ENCODE data around the gene MIAT. TPM values are rescaled to one million over a fixed set of nuclear protein-coding genes. Genes with fewer than 3 reads are reported as not detected.

Gene MIAT
- total and polyA plus RNA-seq, 4 donors, result 0.18 to 1.5 (median 0.73) TPM

- Histone ChIP-seq H3K9me3 (ENCODE audit: control insufficient read depth in 4 of 4, low read length in 3 of 4) (peaks cover 0 to 4% (median 0%) of the 10 kb centered on the region in 4 donors), H3K27ac (ENCODE audit: low read depth in 1 of 2, low read length in 2 of 2) (no peak overlapping the region), H3K9ac (ENCODE audit: low read depth in 1 of 2, low read length in 2 of 2) (no peak overlapping the region), H3K4me1 (ENCODE audit: control insufficient read depth in 4 of 4, insufficient read depth in 4 of 4, low read length in 3 of 4) (no peaks in the 10 kb centered on the region), H3K4me3 (ENCODE audit: low read depth in 1 of 3, low read length in 3 of 3) (no peak overlapping the region), H3K27me3 (ENCODE audit: control insufficient read depth in 4 of 4, insufficient read depth in 4 of 4, low read length in 3 of 4) (no peaks in the 10 kb centered on the region), H3K36me3 (ENCODE audit: control insufficient read depth in 4 of 4, insufficient read depth in 3 of 4, low read depth in 1 of 4, low read length in 3 of 4) (peaks cover 0 to 2% (median under 1%) of the 10 kb centered on the region in 4 donors)
- no peak for DNase-seq (ENCODE audit: low spot score)
- WGBS, result 69% methylated on average over 4 of the region's 4 CpGs
- TF ChIP-seq NR2F2 (IDR thresholded peaks at IDR 0.05), result peak; percentile 84
- TF ChIP-seq EGR1 (IDR thresholded peaks at IDR 0.05; ENCODE audit: low read depth in 2 of 2), result no peak
- no peak for TF ChIP-seq ZBTB33 (IDR thresholded peaks at IDR 0.05)
These were observed 54.0 kb downstream of the MIAT start for GRCh38 chr22:26711205-26711963.

- peaks cover 0 to 2% (median under 1%) of the 10 kb centered on the region in 4 donors for H3K36me3 ChIP-seq (ENCODE audit: control insufficient read depth in 4 of 4, insufficient read depth in 3 of 4, low read depth in 1 of 4, low read length in 3 of 4)
- peaks cover 0 to under 1% (median 0%) of the 10 kb centered on the region in 4 donors for H3K9me3 ChIP-seq (ENCODE audit: control insufficient read depth in 4 of 4, low read length in 3 of 4)
- DNase-seq (ENCODE audit: low spot score), result no peak
- no peaks in the 10 kb centered on the region for H3K4me1 ChIP-seq (ENCODE audit: control insufficient read depth in 4 of 4, insufficient read depth in 4 of 4, low read length in 3 of 4)
- TF ChIP-seq JUND (IDR thresholded peaks at IDR 0.05), result no peak
- H3K4me3 ChIP-seq (ENCODE audit: low read depth in 1 of 3, low read length in 3 of 3), result no peak overlapping the region
- H3K27ac ChIP-seq (ENCODE audit: low read depth in 1 of 2, low read length in 2 of 2), result no peak overlapping the region
- H3K9ac ChIP-seq (ENCODE audit: low read depth in 1 of 2, low read length in 2 of 2), result no peak overlapping the region
- no peaks in the 10 kb centered on the region for H3K27me3 ChIP-seq (ENCODE audit: control insufficient read depth in 4 of 4, insufficient read depth in 4 of 4, low read length in 3 of 4)
- WGBS, result 75% methylated on average over 8 of the region's 8 CpGs
These were observed 54.8 kb downstream of the MIAT start for GRCh38 chr22:26712158-26712557.

DNA sequence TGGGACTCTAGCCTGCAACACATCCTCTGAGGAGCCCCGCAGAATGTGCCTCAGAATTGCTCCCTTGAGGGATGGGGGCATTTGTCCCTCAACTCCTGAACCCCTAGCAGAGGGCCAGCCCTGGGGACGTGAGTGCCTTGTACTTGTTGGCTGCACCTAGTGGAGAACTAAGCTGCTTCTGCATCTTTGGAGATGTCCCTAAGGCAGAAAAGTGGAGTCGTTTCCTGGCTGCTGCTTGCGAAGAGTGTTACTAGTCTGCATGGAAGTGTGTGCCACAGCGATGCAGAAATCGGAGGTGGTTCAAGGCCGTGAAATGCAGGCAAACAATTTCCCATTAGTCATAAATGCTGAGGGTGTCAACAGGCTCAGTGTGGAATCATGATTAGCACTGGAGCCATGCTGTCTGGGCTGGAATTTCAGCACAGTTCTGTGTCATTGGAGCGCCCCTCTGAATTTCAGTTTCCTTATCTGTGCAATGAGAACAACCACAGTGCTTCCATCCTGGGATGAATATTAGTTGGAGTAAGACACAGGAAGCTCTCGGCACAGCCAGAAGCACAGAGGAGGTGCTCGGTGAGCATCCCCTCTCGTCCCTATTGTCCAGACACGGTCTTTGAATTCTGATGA is 56.5 kb downstream of the MIAT start:
- H3K4me3 ChIP-seq (ENCODE audit: low read depth in 1 of 3, low read length in 3 of 3), result no peak overlapping the region
- 75% methylated on average over 12 of the region's 12 CpGs for WGBS
- H3K36me3 ChIP-seq (ENCODE audit: control insufficient read depth in 4 of 4, insufficient read depth in 3 of 4, low read depth in 1 of 4, low read length in 3 of 4), result peaks cover 0 to 6% (median 2%) of the 10 kb centered on the region in 4 donors
- TF ChIP-seq HNF4A (conservative IDR thresholded peaks at IDR 0.05) (no peak), JUND (IDR thresholded peaks at IDR 0.05) (no peak), TAF1 (conservative IDR thresholded peaks at IDR 0.05) (no peak), SP1 (IDR thresholded peaks at IDR 0.05) (no peak), FOXA2 (IDR thresholded peaks at IDR 0.05) (no peak), GABPA (IDR thresholded peaks at IDR 0.05 in 1 of 2, conservative IDR thresholded peaks at IDR 0.05 in 1 of 2) (no peak), CTCF (IDR thresholded peaks at IDR 0.05; ENCODE audit: low read depth, low read length, missing input control) (no peak), ZBTB33 (IDR thresholded peaks at IDR 0.05) (no peak), ATF3 (IDR thresholded peaks at IDR 0.05) (no peak), YY1 (IDR thresholded peaks at IDR 0.05) (no peak)
- H3K27ac ChIP-seq (ENCODE audit: low read depth in 1 of 2, low read length in 2 of 2), result no peak overlapping the region
- H3K9me3 ChIP-seq (ENCODE audit: control insufficient read depth in 4 of 4, low read length in 3 of 4), result no peaks in the 10 kb centered on the region
- H3K9ac ChIP-seq (ENCODE audit: low read depth in 1 of 2, low read length in 2 of 2), result no peak overlapping the region
- no peaks in the 10 kb centered on the region for H3K27me3 ChIP-seq (ENCODE audit: control insufficient read depth in 4 of 4, insufficient read depth in 4 of 4, low read length in 3 of 4)
- H3K4me1 ChIP-seq (ENCODE audit: control insufficient read depth in 4 of 4, insufficient read depth in 4 of 4, low read length in 3 of 4), result no peaks in the 10 kb centered on the region
- no peak for DNase-seq (ENCODE audit: low spot score)
